IMR-90 (cell line): ENCODE measurements around the gene CDK2AP2. TPM values are rescaled to one million over a fixed set of nuclear protein-coding genes. Genes with fewer than 3 reads are reported as not detected.

Experiments used
- ATAC-seq: fragments of 200-7000 bp; cut with Tn5 transposase; 2 replicates; pipeline ENCODE4 v1.9.1; 2020; ENCODE audit warnings: low read depth, mild to moderate bottlenecking, moderate library complexity
- BruUV-seq: library from RNA; stranded (reverse); fragments of 400-500 nt; replicated peaks from 2 replicates; lab custom pipeline; 2021; lab: Mats Ljungman, UMichigan
- CTCF ChIA-PET: fragments of 300-600 bp; formaldehyde crosslinking; extraction: SDS; loops from one replicate; lab custom pipeline; 2021; ENCODE audit warnings: antibody characterized with exemption; lab: Yijun Ruan, JAX
- POLR2A ChIA-PET: fragments of 300-600 bp; sonication (Branson Sonifier 250); formaldehyde crosslinking; loops from one replicate; lab custom pipeline; 2022; ENCODE audit warnings: antibody characterized with exemption; ENCODE audit not compliant: unreplicated experiment; lab: Charles Lee
- DNase-seq: peaks from one replicate; pipeline ENCODE4 v3.0.0; 2013
- H2AFZ ChIP-seq: replicated peaks from 2 replicates; pipeline ENCODE3; 2013; ENCODE audit warnings: low read length, mild to moderate bottlenecking; ENCODE audit not compliant: poor library complexity
- H2AK5ac ChIP-seq: 2 replicates; pipeline ENCODE4 v1.6.1; 2013; ENCODE audit warnings: low read depth, low read length, inconsistent platforms
- H2AK9ac ChIP-seq: replicated peaks from 2 replicates; pipeline ENCODE3; 2013; ENCODE audit warnings: mild to moderate bottlenecking, low read depth, low read length, moderate library complexity; ENCODE audit not compliant: poor library complexity
- H2BK120ac ChIP-seq: 2 replicates; pipeline ENCODE4 v1.6.1; 2013; ENCODE audit warnings: low read depth, low read length, inconsistent platforms
- H2BK15ac ChIP-seq: 3 replicates; pipeline ENCODE4 v1.6.1; 2013; ENCODE audit warnings: low read depth, low read length, inconsistent platforms
- H2BK20ac ChIP-seq: 2 replicates; pipeline ENCODE4 v1.6.1; 2013; ENCODE audit warnings: low read depth, mild to moderate bottlenecking, inconsistent platforms, low read length, moderate library complexity
- H2BK5ac ChIP-seq: 2 replicates; pipeline ENCODE4 v1.6.1; 2013; ENCODE audit warnings: mild to moderate bottlenecking, low read depth, low read length, inconsistent platforms; ENCODE audit not compliant: poor library complexity, severe bottlenecking
- H3K14ac ChIP-seq: replicated peaks from 2 replicates; pipeline ENCODE4 v1.6.1; 2013; ENCODE audit warnings: low read depth, low read length, inconsistent platforms
- H3K18ac ChIP-seq: 2 replicates; pipeline ENCODE4 v1.6.1; 2013; ENCODE audit warnings: low read depth, low read length, control low read depth
- H3K23ac ChIP-seq: 2 replicates; pipeline ENCODE4 v1.6.1; 2013; ENCODE audit warnings: low read depth, low read length, inconsistent platforms
- H3K27ac ChIP-seq: 2 replicates; pipeline ENCODE4 v1.5.1; 2013; ENCODE audit warnings: mild to moderate bottlenecking, control low read depth, low read length; ENCODE audit not compliant: insufficient read depth
- H3K27me3 ChIP-seq: 2 replicates; pipeline ENCODE4 v1.6.1; 2013; ENCODE audit warnings: low read length; ENCODE audit not compliant: control insufficient read depth, insufficient read depth
- H3K36me3 ChIP-seq: 2 replicates; pipeline ENCODE4 v1.6.1; 2013; ENCODE audit warnings: low read length, mixed read lengths; ENCODE audit not compliant: control insufficient read depth, insufficient read depth
- H3K4ac ChIP-seq: 2 replicates; pipeline ENCODE4 v1.6.1; 2013; ENCODE audit warnings: low read depth, low read length, inconsistent platforms
- H3K4me1 ChIP-seq: 2 replicates; pipeline ENCODE4 v1.6.1; 2013; ENCODE audit warnings: low read length, mixed read lengths; ENCODE audit not compliant: control insufficient read depth, insufficient read depth
- H3K4me2 ChIP-seq: 2 replicates; pipeline ENCODE4 v1.6.1; 2013; ENCODE audit warnings: low read depth, mild to moderate bottlenecking, control low read depth, low read length, moderate library complexity
- H3K4me3 ChIP-seq: 2 replicates; pipeline ENCODE4 v1.5.1; 2013; ENCODE audit warnings: low read depth, mild to moderate bottlenecking, control low read depth, low read length, moderate library complexity; ENCODE audit not compliant: insufficient read depth
- H3K56ac ChIP-seq: 2 replicates; pipeline ENCODE4 v1.6.1; 2013; ENCODE audit warnings: low read length, inconsistent platforms; ENCODE audit not compliant: insufficient read depth; ENCODE audit errors: extremely low read depth
- H3K79me1 ChIP-seq, 2 experiments: 2 replicates each; pipeline ENCODE4 v1.6.1; 2013; ENCODE audit warnings: low read length in 2 of 2, inconsistent platforms in 1 of 2, low read depth in 1 of 2
- H3K9ac ChIP-seq: 2 replicates; pipeline ENCODE4 v1.6.1; 2013; ENCODE audit warnings: low read depth, low read length, control low read depth
- H3K9me1 ChIP-seq: 2 replicates; pipeline ENCODE4 v1.6.1; 2013; ENCODE audit warnings: low read length, inconsistent platforms; ENCODE audit not compliant: insufficient read depth
- H3K9me3 ChIP-seq: 2 replicates; pipeline ENCODE4 v1.6.1; 2013; ENCODE audit warnings: low read length; ENCODE audit not compliant: control insufficient read depth, insufficient read depth
- H4K20me1 ChIP-seq: 2 replicates; pipeline ENCODE4 v1.6.1; 2013; ENCODE audit warnings: low read length, inconsistent platforms; ENCODE audit not compliant: insufficient read depth
- H4K5ac ChIP-seq: 2 replicates; pipeline ENCODE4 v1.6.1; 2013; ENCODE audit warnings: mild to moderate bottlenecking, low read depth, low read length, control low read depth
- H4K8ac ChIP-seq, 2 experiments: 2 replicates each; pipeline ENCODE4 v1.6.1; 2013; ENCODE audit warnings: low read depth in 2 of 2, low read length in 2 of 2, control low read depth in 1 of 2, inconsistent platforms in 1 of 2
- H4K91ac ChIP-seq: 2 replicates; pipeline ENCODE4 v1.6.1; 2013; ENCODE audit warnings: low read depth, low read length, inconsistent platforms; ENCODE audit not compliant: insufficient read depth
- BHLHE40 ChIP-seq: fragments of 150-350 bp; IDR thresholded peaks from 2 replicates; pipeline ENCODE4 v1.6.1; 2016; ENCODE audit warnings: mild to moderate bottlenecking, low read depth, low read length
- CHD1 ChIP-seq: IDR thresholded peaks from 2 replicates; pipeline ENCODE4 v1.6.1; 2012; ENCODE audit warnings: low read depth, low read length, improper control_type of control experiment
- MAZ ChIP-seq: IDR thresholded peaks from 2 replicates; pipeline ENCODE4 v1.6.1; 2012; ENCODE audit warnings: low read depth, mild to moderate bottlenecking, low read length, improper control_type of control experiment, moderate library complexity, borderline replicate concordance
- MXI1 ChIP-seq: IDR thresholded peaks from 2 replicates; pipeline ENCODE4 v1.6.1; 2012; ENCODE audit warnings: low read depth, mild to moderate bottlenecking, low read length, moderate library complexity, borderline replicate concordance
- POLR2A ChIP-seq: IDR thresholded peaks from 2 replicates; pipeline ENCODE4 v1.6.1; 2012; ENCODE audit warnings: mild to moderate bottlenecking, low read depth, low read length
- RAD21 ChIP-seq: IDR thresholded peaks from 2 replicates; pipeline ENCODE4 v1.6.1; 2012; ENCODE audit warnings: low read length, improper control_type of control experiment
- USF2 ChIP-seq: fragments of 150-350 bp; IDR thresholded peaks from 2 replicates; pipeline ENCODE4 v1.6.1; 2017; ENCODE audit warnings: mild to moderate bottlenecking, antibody characterized with exemption, low read length, low read depth
- WGBS, 2 experiments: methylation state at CpG; one replicate each; pipeline versions ENCODE4 v1.1.5 to v1.1.7; 2013; ENCODE audit warnings: missing lambda C conversion rate in 2 of 2; ENCODE audit not compliant: insufficient read length in 1 of 2; ENCODE audit errors: extremely low coverage in 2 of 2; 5-methylcytosine and 5-hydroxymethylcytosine counted together
- dilution Hi-C: fragments of 300-500 bp; cut with HindIII; formaldehyde crosslinking; loops from one replicate; pipeline ENCODE4 v1.14.3; 2018; ENCODE audit warnings: low sequenced_read_pairs; ENCODE audit not compliant: unreplicated experiment
- in situ Hi-C: fragments of 300-500 bp; cut with MboI; formaldehyde crosslinking; loops from 3 replicates; pipeline ENCODE4 v1.14.3; 2019; ENCODE audit warnings: low sequenced_read_pairs, inconsistent platforms, mixed read lengths
- intact Hi-C: fragments of 100-400 bp; cut with micrococcal nuclease; formaldehyde crosslinking; loops from 2 replicates; pipeline ENCODE4 v1.10.0; 2022
- polyA plus RNA-seq, 3 experiments: library from polyadenylated mRNA; depleted of rRNA; stranded (reverse); fragments of >200 nt; gene quantifications; 2 replicates each; pipeline ENCODE4 v1.2.3, GENCODE V29; 2012; ENCODE audit warnings: low replicate concordance in 1 of 3
- total RNA-seq: library from RNA; depleted of rRNA; stranded (reverse); fragments of >200 nt; gene quantifications from 2 replicates; pipeline ENCODE4 v1.2.3, GENCODE V29; 2012

Gene CDK2AP2
- total and polyA plus RNA-seq, 2 of the 4 experiments (the other 2 are of a cell fraction) = 8.1 to 44.7 TPM

- peak overlapping the region; percentile 69 for H3K27ac ChIP-seq
- peak; percentile 89 for TF ChIP-seq MXI1
- TF ChIP-seq MAZ = peak; percentile 97
- peak; percentile 82; the same call in 1 of the 2 replicates for TF ChIP-seq POLR2A
- no peak for TF ChIP-seq CHD1
- no peak for TF ChIP-seq RAD21
- TF ChIP-seq USF2 = peak; percentile 73
- TF ChIP-seq BHLHE40 = peak; percentile 10; the same call in 1 of the 2 replicates
- H3K9me3 ChIP-seq = no peaks in the 10 kb centered on the region
- DNase-seq (peak; percentile 93), ATAC-seq (peak; percentile 50)
- peak overlapping the region; percentile 78 for H2BK5ac ChIP-seq
- no peaks in the 10 kb centered on the region; the same call in 1 of the 2 replicates for H3K9me1 ChIP-seq
- peak overlapping the region; percentile 57; the same call in 1 of the 2 replicates for H4K91ac ChIP-seq
- no peak overlapping the region for H3K18ac ChIP-seq
- peak overlapping the region; percentile 44; the same call in 1 of the 2 replicates for H2AK5ac ChIP-seq
- H2BK20ac ChIP-seq = no peak overlapping the region
- no peaks in the 10 kb centered on the region for H3K36me3 ChIP-seq
- H3K14ac ChIP-seq = peak overlapping the region; percentile 56
- H3K56ac ChIP-seq = no peak overlapping the region; the same call in 1 of the 2 replicates
- dilution Hi-C loops (no loop called here), in situ Hi-C loops (no loop called here), intact Hi-C loops (loop anchor here (1.0 to 2.0 kb wide), 2 partner anchors 75 to 108 kb away; partner anchors contain the start of genes GSTP1 and PPP1CA)
- H3K4me3 ChIP-seq = peak overlapping the region; percentile 88
- ChIA-PET POLR2A (interaction anchor here (0.6 kb wide), 1 partner anchor 122 kb away, joined by 6 read pairs; no protein-coding TSS in a partner anchor), CTCF (no interaction called here)
- peaks cover 0 to 24% of the 10 kb centered on the region in 2 experiments; a peak in 1 of 4 replicates for H3K79me1 ChIP-seq
- H3K4me1 ChIP-seq = peaks cover 14% of the 10 kb centered on the region
- no peak overlapping the region for H2BK15ac ChIP-seq
- H3K4me2 ChIP-seq = peak overlapping the region; percentile 92
- H3K23ac ChIP-seq = no peak overlapping the region
- peak overlapping the region; percentile 63 for H3K9ac ChIP-seq
- no peaks in the 10 kb centered on the region for H4K20me1 ChIP-seq
- H2AFZ ChIP-seq = peak overlapping the region; percentile 99
- H4K5ac ChIP-seq = peak overlapping the region; percentile 66
- 1% methylated on average over 32 of the region's 57 CpGs; no CpG with 5 or more reads in 1 of the 2 experiments for WGBS, 2 experiments
- H4K8ac ChIP-seq = peak overlapping the region; percentile 92 to 93
- H3K27me3 ChIP-seq = 0 out of 2 replicates have a peak, but pooled peaks cover 2% of the 10 kb centered on the region
- H2AK9ac ChIP-seq = peak overlapping the region; percentile 75
- H3K4ac ChIP-seq = peak overlapping the region; percentile 78
- H2BK120ac ChIP-seq = peak overlapping the region; percentile 49; the same call in 1 of the 2 replicates
- BruUV-seq = no TSS peak
Observed at GRCh38 chr11:67508486-67509121, 642 bp upstream of the CDK2AP2 start.
